ENCODE measurements around the gene FOXO1.
A peak's percentile ranks its signal among the peaks of the same experiment; 100 is the strongest.

Gene FOXO1

GRCh38 chr13:40592035-40592434 lies 74.4 kb downstream of the FOXO1 start:
- no peak overlapping the region for H3K4me3 ChIP-seq (replicated peaks; ENCODE audit: low read depth, low read length)
- no peak for TF ChIP-seq CTCF (IDR thresholded peaks at IDR 0.05; ENCODE audit: low read depth, low read length, missing control alignments)
- DNase-seq (ENCODE audit: extremely low read depth, low read depth), result no peak

GRCh38 chr13:40591091-40591490 lies 75.3 kb downstream of the FOXO1 start:
- no peak overlapping the region for H3K4me3 ChIP-seq (replicated peaks; ENCODE audit: low read depth, low read length)
- DNase-seq (ENCODE audit: extremely low read depth, low read depth), result no peak
- no peak for TF ChIP-seq CTCF (IDR thresholded peaks at IDR 0.05; ENCODE audit: low read depth, low read length, missing control alignments)

GRCh38 chr13:40590112-40590862 lies 76.2 kb downstream of the FOXO1 start:
- DNase-seq (ENCODE audit: extremely low read depth, low read depth), result no peak

GRCh38 chr13:40589285-40590109 lies 76.9 kb downstream of the FOXO1 start:
- H3K4me3 ChIP-seq (replicated peaks; ENCODE audit: low read depth, low read length), result no peak overlapping the region
- DNase-seq (ENCODE audit: extremely low read depth, low read depth), result peak; percentile 27
- no peak for TF ChIP-seq CTCF (IDR thresholded peaks at IDR 0.05; ENCODE audit: low read depth, low read length, missing control alignments)

More at GRCh38 chr13:40590112-40590862, 76.2 kb downstream of the FOXO1 start:
- no peak for TF ChIP-seq CTCF (IDR thresholded peaks at IDR 0.05; ENCODE audit: low read depth, low read length, missing control alignments)
- H3K4me3 ChIP-seq (replicated peaks; ENCODE audit: low read depth, low read length), result no peak overlapping the region

- H3K4me3 ChIP-seq (replicated peaks; ENCODE audit: low read depth, low read length), result no peak overlapping the region
- no peak for DNase-seq (ENCODE audit: extremely low read depth, low read depth)
- no peak for TF ChIP-seq CTCF (IDR thresholded peaks at IDR 0.05; ENCODE audit: low read depth, low read length, missing control alignments)
Measured at GRCh38 chr13:40588101-40588500, 78.3 kb downstream of the FOXO1 start.

GRCh38 chr13:40586886-40587565 lies 79.4 kb downstream of the FOXO1 start:
- no peak for TF ChIP-seq CTCF (IDR thresholded peaks at IDR 0.05; ENCODE audit: low read depth, low read length, missing control alignments)
- H3K4me3 ChIP-seq (replicated peaks; ENCODE audit: low read depth, low read length), result no peak overlapping the region
- no peak for DNase-seq (ENCODE audit: extremely low read depth, low read depth)

Data from HFF-Myc (cell line).